A549 (cell line): ENCODE results near the gene ARL11. TPM values are rescaled to one million over a fixed set of nuclear protein-coding genes. Genes with fewer than 3 reads are reported as not detected.
"Not testable (repeated sequence)": the region's sequence is repeated elsewhere in the genome, so short reads cannot be mapped to it uniquely, and the experiment has no call there.

Source experiments
- ATAC-seq, 2 experiments: fragments of 200-7000 bp in 1 of 2; fragments of >200 bp in 1 of 2; cut with Nextera tagmentation in 1 of 2; cut with Tn5 transposase in 1 of 2; 3 replicates each; pipeline versions ENCODE4 v1.8.0 to v1.9.1; 2018 to 2020; ENCODE audit warnings: mild to moderate bottlenecking in 1 of 2, moderate library complexity in 1 of 2
- CTCF ChIA-PET: fragments of 300-600 bp; sonication (Branson Sonifier 250); formaldehyde crosslinking; extraction: SDS; loops from one replicate; lab custom pipeline; 2021; ENCODE audit warnings: antibody characterized with exemption, inconsistent platforms; lab: Yijun Ruan, JAX
- POLR2A ChIA-PET: fragments of 350-600 bp; formaldehyde crosslinking; extraction: SDS; loops from one replicate; lab custom pipeline; 2021; ENCODE audit warnings: antibody characterized with exemption, inconsistent platforms; lab: Yijun Ruan, JAX
- DNase-seq, 2 experiments: peaks; one replicate each; pipeline versions ENCODE4 v3.0.0 to v3.0.0-alpha.2; 2011 to 2016; ENCODE audit warnings: low read depth in 1 of 2, low spot score in 1 of 2
- FAIRE-seq: peaks from 2 replicates; lab custom pipeline; 2011; peaks lifted over from hg19 to GRCh38; lab: Jason Lieb, UNC
- H3K27ac ChIP-seq, 2 experiments: fragments of >200 bp; sonication (Bioruptor Twin); formaldehyde crosslinking; 3 replicates each; pipeline ENCODE4 v1.5.1; 2016 to 2017
- H3K4me1 ChIP-seq: fragments of >200 bp; sonication (Bioruptor Twin); formaldehyde crosslinking; 3 replicates; pipeline ENCODE4 v1.6.1; 2016
- H3K4me2 ChIP-seq: fragments of >200 bp; sonication (Bioruptor Twin); formaldehyde crosslinking; 3 replicates; pipeline ENCODE4 v1.6.1; 2016
- H3K4me3 ChIP-seq: fragments of >200 bp; sonication (Bioruptor Twin); formaldehyde crosslinking; 3 replicates; pipeline ENCODE4 v1.5.1; 2016
- H3K9me3 ChIP-seq: fragments of >200 bp; sonication (Bioruptor Twin); formaldehyde crosslinking; 3 replicates; pipeline ENCODE4 v1.6.1; 2016
- BHLHE40 ChIP-seq: IDR thresholded peaks from 2 replicates; pipeline ENCODE4 v1.6.1; 2012; ENCODE audit warnings: low read depth, low read length, inconsistent platforms
- CBX8 ChIP-seq: fragments of 200-600 bp; sonication (generic); IDR thresholded peaks from 2 replicates; pipeline ENCODE4 v1.6.1; 2016
- CEBPB ChIP-seq, 2 experiments: fragments of >200 bp in 1 of 2; sonication (Bioruptor Twin) in 1 of 2; formaldehyde crosslinking in 1 of 2; IDR thresholded peaks; 2 replicates each; pipeline ENCODE4 v1.6.1; 2012 to 2016
- CHD4 ChIP-seq: fragments of 200-600 bp; sonication (generic); IDR thresholded peaks from 2 replicates; pipeline ENCODE4 v1.6.1; 2016; ENCODE audit warnings: antibody characterized with exemption, mild to moderate bottlenecking, borderline replicate concordance
- EHMT2 ChIP-seq: fragments of 200-600 bp; sonication (generic); IDR thresholded peaks from 2 replicates; pipeline ENCODE4 v1.6.1; 2016; ENCODE audit warnings: antibody characterized with exemption, low read depth, mild to moderate bottlenecking, moderate library complexity
- ESRRA ChIP-seq: fragments of 150-350 bp; IDR thresholded peaks from 2 replicates; pipeline ENCODE4 v1.6.1; 2014; ENCODE audit warnings: mild to moderate bottlenecking, low read length, borderline replicate concordance
- FOSB ChIP-seq: fragments of 250-450 bp; sonication (Bioruptor Pico); IDR thresholded peaks from 2 replicates; pipeline ENCODE4 v1.5.0; 2020; ENCODE audit warnings: mild to moderate bottlenecking, moderate library complexity
- FOSL2 ChIP-seq, 2 experiments: fragments of 450-650 bp in 1 of 2; fragments of >200 bp in 1 of 2; sonication (Bioruptor Twin) in 1 of 2; formaldehyde crosslinking; IDR thresholded peaks; 2 replicates each; pipeline versions ENCODE4 v1.5.0 to v1.6.1; 2016 to 2020; ENCODE audit warnings: mild to moderate bottlenecking in 1 of 2, moderate library complexity in 1 of 2
- HOXA7 ChIP-seq: fragments of 250-450 bp; sonication (Bioruptor Pico); IDR thresholded peaks from 2 replicates; pipeline ENCODE4 v1.5.0; 2020; ENCODE audit warnings: mild to moderate bottlenecking, moderate library complexity
- JUN ChIP-seq, 2 experiments: fragments of >200 bp; sonication (Bioruptor Twin); formaldehyde crosslinking; IDR thresholded peaks; 2 replicates in 1 of 2; 3 replicates in 1 of 2; pipeline ENCODE4 v1.6.1; 2016 to 2017
- MAZ ChIP-seq: fragments of 150-350 bp; IDR thresholded peaks from 2 replicates; pipeline ENCODE4 v1.6.1; 2014; ENCODE audit warnings: antibody characterized with exemption, low read depth, low read length, borderline replicate concordance
- NFE2L2 ChIP-seq: fragments of 150-350 bp; conservative IDR thresholded peaks from 2 replicates; pipeline ENCODE4 v1.6.1; 2014; ENCODE audit warnings: low read length
- NR3C1 ChIP-seq: fragments of >200 bp; sonication (Bioruptor Twin); formaldehyde crosslinking; IDR thresholded peaks from 3 replicates; pipeline ENCODE4 v1.6.1; 2017
- POLR2AphosphoS2 ChIP-seq: conservative IDR thresholded peaks from 2 replicates; pipeline ENCODE4 v1.6.1; 2012; ENCODE audit warnings: low read length, improper control_type of control experiment, inconsistent platforms
- RAD21 ChIP-seq, 2 experiments: fragments of >200 bp in 1 of 2; sonication (Bioruptor Twin) in 1 of 2; formaldehyde crosslinking in 1 of 2; IDR thresholded peaks in 1 of 2; conservative IDR thresholded peaks in 1 of 2; 2 replicates in 1 of 2; 3 replicates in 1 of 2; pipeline ENCODE4 v1.6.1; 2012 to 2018; ENCODE audit warnings: inconsistent platforms in 1 of 2
- RCOR1 ChIP-seq: fragments of 150-350 bp; IDR thresholded peaks from 2 replicates; pipeline ENCODE4 v1.6.1; 2014; ENCODE audit warnings: antibody characterized with exemption, low read length, low read depth
- RFX5 ChIP-seq: fragments of 450-650 bp; IDR thresholded peaks from 2 replicates; pipeline ENCODE4 v1.7.1; 2014; ENCODE audit warnings: antibody characterized with exemption, mild to moderate bottlenecking, moderate library complexity
- SREBF2 ChIP-seq: fragments of 450-650 bp; IDR thresholded peaks from 2 replicates; pipeline ENCODE4 v1.6.1; 2014; ENCODE audit warnings: mild to moderate bottlenecking, moderate library complexity
- TP53 ChIP-seq: fragments of 250-450 bp; sonication (Bioruptor Pico); IDR thresholded peaks from 2 replicates; pipeline ENCODE4 v1.5.0; 2021; ENCODE audit warnings: mild to moderate bottlenecking, moderate library complexity
- ZC3H11A ChIP-seq: fragments of 450-650 bp; IDR thresholded peaks from 2 replicates; pipeline ENCODE4 v1.6.1; 2014; ENCODE audit warnings: antibody characterized with exemption, mild to moderate bottlenecking
- WGBS: methylation state at CpG from one replicate; pipeline ENCODE4 v1.1.6; 2017; ENCODE audit errors: missing lambda C conversion rate; 5-methylcytosine and 5-hydroxymethylcytosine counted together
- polyA plus RNA-seq, 4 experiments: library from polyadenylated mRNA; depleted of rRNA in 3 of 4; stranded (reverse); fragments of >200 nt; fragmentation: RNase III in 1 of 4; extraction: RNeasy Plus Mini Kit Qiagen cat#74134 plus additional on column Dnase treatment in 1 of 4; gene quantifications; 2 replicates in 3 of 4; 3 replicates in 1 of 4; pipeline ENCODE4 v1.2.3, GENCODE V29; 2011 to 2017
- TF ChIP-seq, protein P1 (sequence below): IDR thresholded peaks from 2 replicates; pipeline ENCODE4 v1.6.1; 2012

ARL11 gene
- polyA plus RNA-seq, 2 of the 4 experiments (the other 2 are of a cell fraction), result not detected

- ChIA-PET POLR2A (no interaction called here), CTCF (interaction anchor here (0.8 to 5.2 kb wide), 7 partner anchors 8 to 328 kb away, joined by 3 to 45 read pairs (median 4); no protein-coding TSS in a partner anchor)
- Histone ChIP-seq H3K9me3 (no peaks in the 10 kb centered on the region), H3K4me2 (no peak overlapping the region), H3K27ac (no peak overlapping the region), H3K4me3 (no peak overlapping the region), H3K4me1 (no peaks in the 10 kb centered on the region)
- TF ChIP-seq CBX8, result no peak
- TF ChIP-seq RFX5, result no peak
- ATAC-seq (no peak), DNase-seq (no peak), FAIRE-seq (no peak)
- 35% methylated on average over 1 of the region's 1 CpG for WGBS
These were observed 19.5 kb upstream of the ARL11 start for GRCh38 chr13:49608651-49609331.

DNA sequence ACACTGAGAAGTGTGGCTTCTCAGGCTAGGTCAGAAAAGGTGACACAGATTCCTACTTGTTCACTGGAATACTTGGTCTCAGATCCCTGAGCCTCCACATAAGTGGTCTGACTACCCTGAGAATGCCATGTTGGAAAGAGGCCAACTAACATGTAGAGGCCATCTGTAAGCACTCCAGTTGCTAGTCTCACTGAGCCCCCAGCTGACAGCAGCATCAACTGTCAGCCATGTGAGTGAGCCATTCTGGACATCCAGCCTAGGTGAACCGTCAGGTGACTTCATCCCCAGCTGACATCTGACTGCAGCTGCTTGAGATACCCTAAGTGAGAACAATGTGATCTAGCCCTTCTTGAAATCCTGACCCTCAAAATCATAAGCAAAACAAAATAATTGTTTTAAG is 18.1 kb upstream of the ARL11 start:
- ATAC-seq (no peak), DNase-seq (no peak), FAIRE-seq (no peak)
- no peak overlapping the region for H3K27ac ChIP-seq
- POLR2A ChIA-PET, result no interaction called here
- WGBS, result 80% methylated on average over 1 of the region's 1 CpG
- TF ChIP-seq TP53 (no peak), FOSL2 (IDR thresholded peaks at IDR 0.05) (no peak), FOSL2 (CRISPR knock-in tag; IDR thresholded peaks at IDR 0.05) (no peak), NFE2L2 (no peak), MAZ (no peak), JUN (IDR thresholded peaks at IDR 0.05) (no peak), CEBPB (IDR thresholded peaks at IDR 0.05) (no peak), ESRRA (no peak), RFX5 (no peak), NR3C1 (no peak), BHLHE40 (no peak), SREBF2 (no peak), RCOR1 (no peak), POLR2AphosphoS2 (no peak), CBX8 (no peak), HOXA7 (CRISPR knock-in tag) (no peak), CHD4 (no peak)
- no peak overlapping the region for H3K4me3 ChIP-seq
- H3K9me3 ChIP-seq, result no peaks in the 10 kb centered on the region
- H3K4me1 ChIP-seq, result no peaks in the 10 kb centered on the region
- CTCF ChIA-PET, result no interaction called here
- H3K4me2 ChIP-seq, result no peak overlapping the region

DNA sequence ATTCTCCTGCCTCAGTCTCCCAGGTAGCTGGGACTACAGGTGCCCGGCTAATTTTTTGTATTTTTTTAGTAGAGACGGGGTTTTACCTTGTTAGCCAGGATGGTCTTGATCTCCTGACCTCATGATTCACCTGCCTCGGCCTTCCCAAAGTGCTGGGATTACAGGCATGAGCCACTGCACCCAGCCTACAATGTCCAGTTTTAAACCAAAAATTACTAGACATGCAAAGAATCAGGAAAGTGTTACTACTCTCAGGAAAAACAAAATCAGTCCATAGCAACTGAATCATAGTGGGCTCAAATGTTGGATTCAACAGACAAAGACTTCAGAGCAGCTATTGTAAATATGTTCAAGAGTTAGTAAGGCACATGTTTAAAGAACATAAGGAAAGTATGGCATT is 16.3 kb upstream of the ARL11 start:
- ATAC-seq, CTCF ChIA-PET: not testable (repeated sequence)
- 25% methylated on average over 3 of the region's 3 CpGs for WGBS

DNA sequence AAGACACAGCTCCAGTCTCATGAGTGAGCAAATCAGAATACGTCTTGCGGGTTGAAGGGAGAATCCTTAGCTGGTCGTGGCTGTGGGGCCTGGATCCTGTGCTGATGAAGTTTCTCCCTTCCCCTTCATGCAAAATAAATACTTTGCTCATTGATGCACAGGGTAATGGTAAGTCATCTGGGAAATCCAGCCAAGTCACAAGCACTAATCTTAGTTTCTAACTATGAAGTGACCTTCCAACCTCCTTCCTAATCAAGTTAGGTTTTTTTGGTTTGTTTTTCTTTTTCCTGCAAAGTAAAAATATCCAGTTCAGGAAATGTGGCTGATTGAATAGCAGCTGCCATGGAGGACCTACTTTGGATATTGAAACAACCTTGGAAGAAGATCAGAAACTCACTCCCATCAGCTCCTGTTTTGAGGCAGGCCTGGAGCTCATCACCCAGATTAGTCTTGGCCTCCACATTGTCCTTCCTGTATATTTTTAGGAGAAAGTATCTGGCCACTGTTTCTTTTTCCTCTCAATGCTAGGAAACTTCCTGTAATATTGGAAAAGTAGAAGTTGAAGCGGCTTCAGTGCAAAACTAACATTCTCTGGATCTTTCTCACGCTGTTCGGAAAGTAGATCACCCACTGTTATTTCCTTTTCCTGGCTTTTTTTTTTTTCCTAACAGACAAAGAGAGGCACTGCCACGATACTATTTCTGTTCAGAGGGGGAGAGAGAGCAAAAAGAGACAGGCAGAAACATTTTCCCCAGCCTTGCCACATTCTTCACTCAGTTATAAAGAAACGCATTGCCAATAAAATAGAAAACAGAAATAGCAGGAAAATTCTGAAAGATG is 12.3 kb upstream of the ARL11 start:
- Histone ChIP-seq H3K4me3 (no peak overlapping the region), H3K9me3 (no peaks in the 10 kb centered on the region), H3K4me1 (no peaks in the 10 kb centered on the region), H3K27ac (no peak overlapping the region), H3K4me2 (no peak overlapping the region)
- no peak for ATAC-seq
- ChIA-PET POLR2A (no interaction called here), CTCF (interaction anchor here (1.0 kb wide), 2 partner anchors 9 kb away, joined by 3 to 5 read pairs; no protein-coding TSS in a partner anchor)
- no peak for DNase-seq
- FAIRE-seq, result no peak
- no peak for TF ChIP-seq RAD21 (conservative IDR thresholded peaks at IDR 0.05 in 1 of 2, IDR thresholded peaks at IDR 0.05 in 1 of 2)
- TF ChIP-seq CBX8, result no peak
- TF ChIP-seq, protein P1, sequence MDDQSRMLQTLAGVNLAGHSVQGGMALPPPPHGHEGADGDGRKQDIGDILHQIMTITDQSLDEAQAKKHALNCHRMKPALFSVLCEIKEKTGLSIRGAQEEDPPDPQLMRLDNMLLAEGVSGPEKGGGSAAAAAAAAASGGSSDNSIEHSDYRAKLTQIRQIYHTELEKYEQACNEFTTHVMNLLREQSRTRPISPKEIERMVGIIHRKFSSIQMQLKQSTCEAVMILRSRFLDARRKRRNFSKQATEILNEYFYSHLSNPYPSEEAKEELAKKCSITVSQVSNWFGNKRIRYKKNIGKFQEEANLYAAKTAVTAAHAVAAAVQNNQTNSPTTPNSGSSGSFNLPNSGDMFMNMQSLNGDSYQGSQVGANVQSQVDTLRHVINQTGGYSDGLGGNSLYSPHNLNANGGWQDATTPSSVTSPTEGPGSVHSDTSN, result no peak
- no peak for TF ChIP-seq POLR2AphosphoS2
- no peak for TF ChIP-seq EHMT2
- TF ChIP-seq NFE2L2, result no peak
- TF ChIP-seq TP53, result no peak
- TF ChIP-seq FOSB (CRISPR knock-in tag), result no peak
- TF ChIP-seq ZC3H11A, result no peak
- TF ChIP-seq, all 56 proteins: peak for 0
- WGBS, result 70% methylated on average over 8 of the region's 8 CpGs

More for the DNA sequence above, 16.3 kb upstream of the ARL11 start:
- H3K9me3 ChIP-seq, H3K4me1 ChIP-seq, H3K4me3 ChIP-seq, H3K4me2 ChIP-seq, POLR2A ChIA-PET, FAIRE-seq, DNase-seq, H3K27ac ChIP-seq: not testable (repeated sequence)
